Neural cell (in vitro differentiated cells): ENCODE results near the gene SLC25A13. TPM values are rescaled to one million over a fixed set of nuclear protein-coding genes. Genes with fewer than 3 reads are reported as not detected.

Source experiments
- H2AFZ ChIP-seq: fragments of 200-600, 300-800 bp; sonication (generic), shearing (Covaris generic); 2 replicates; pipeline ENCODE4 v1.6.0; 2014; ENCODE audit warnings: low read depth, mild to moderate bottlenecking, antibody characterized with exemption, low read length, moderate library complexity
- H3F3A ChIP-seq: fragments of 200-600 bp; shearing (Covaris generic); 2 replicates; pipeline ENCODE4 v1.6.1; 2016; ENCODE audit warnings: mild to moderate bottlenecking, moderate library complexity, mixed read lengths, antibody characterized with exemption, low read length; ENCODE audit not compliant: insufficient read depth, poor library complexity, severe bottlenecking
- H3K27ac ChIP-seq: fragments of 200-600, 300-800 bp; sonication (generic), shearing (Covaris generic); 2 replicates; pipeline ENCODE4 v1.5.1; 2014; ENCODE audit warnings: mild to moderate bottlenecking, low read length, moderate library complexity
- H3K27me3 ChIP-seq: fragments of 300-800, 200-600 bp; sonication (generic), shearing (Covaris generic); 2 replicates; pipeline ENCODE4 v1.6.0; 2014; ENCODE audit warnings: mild to moderate bottlenecking, low read depth, low read length, moderate library complexity; ENCODE audit not compliant: insufficient read depth
- H3K36me3 ChIP-seq: fragments of 300-800, 200-600 bp; sonication (generic), shearing (Covaris generic); 2 replicates; pipeline ENCODE4 v1.5.1; 2014; ENCODE audit warnings: mild to moderate bottlenecking, antibody characterized with exemption, low read length, moderate library complexity; ENCODE audit not compliant: insufficient read depth
- H3K4me2 ChIP-seq: fragments of 300-800, 200-600 bp; sonication (generic), shearing (Covaris generic); 2 replicates; pipeline ENCODE4 v1.6.0; 2014; ENCODE audit warnings: mild to moderate bottlenecking, low read length
- H3K4me3 ChIP-seq: fragments of 300-800, 200-600 bp; sonication (generic), shearing (Covaris generic); 2 replicates; pipeline ENCODE4 v1.5.1; 2014; ENCODE audit warnings: mild to moderate bottlenecking, low read length, moderate library complexity
- H3K79me2 ChIP-seq: fragments of 200-600 bp; shearing (Covaris generic); replicated peaks from 2 replicates; pipeline ENCODE4 v1.6.0; 2014; ENCODE audit warnings: mild to moderate bottlenecking, low read length, moderate library complexity; ENCODE audit not compliant: insufficient read depth
- H3K9ac ChIP-seq: fragments of 300-800, 200-600 bp; sonication (generic), shearing (Covaris generic); 2 replicates; pipeline ENCODE4 v1.6.1; 2016; ENCODE audit warnings: mild to moderate bottlenecking, low read length, mixed read lengths
- H3K9me2 ChIP-seq: fragments of 200-600 bp; shearing (Covaris generic); 2 replicates; pipeline ENCODE4 v1.6.1; 2016; ENCODE audit warnings: mild to moderate bottlenecking, low read length, mixed read lengths; ENCODE audit not compliant: insufficient read depth
- H3K9me3 ChIP-seq: fragments of 200-600, 300-800 bp; sonication (generic), shearing (Covaris generic); 2 replicates; pipeline ENCODE4 v1.6.1; 2016; ENCODE audit warnings: mild to moderate bottlenecking, mixed run types, low read length, moderate library complexity, mixed read lengths
- H4K20me1 ChIP-seq: fragments of 200-600 bp; shearing (Covaris generic); 2 replicates; pipeline ENCODE4 v1.6.1; 2016; ENCODE audit warnings: mild to moderate bottlenecking, mixed run types; ENCODE audit not compliant: insufficient read depth
- EP300 ChIP-seq: fragments of 450-650 bp; conservative IDR thresholded peaks from 2 replicates; pipeline ENCODE4 v1.6.1; 2014; ENCODE audit warnings: antibody characterized with exemption, mild to moderate bottlenecking, moderate library complexity; ENCODE audit not compliant: poor library complexity, severe bottlenecking
- EZH2 ChIP-seq: fragments of 200-600, 300-800 bp; shearing (Covaris generic), sonication (generic); IDR thresholded peaks from 2 replicates; pipeline ENCODE4 v1.6.1; 2014; ENCODE audit warnings: antibody characterized with exemption, low read length, borderline replicate concordance, mild to moderate bottlenecking; ENCODE audit not compliant: insufficient read depth, poor library complexity, severe bottlenecking
- MXI1 ChIP-seq: fragments of 450-650 bp; conservative IDR thresholded peaks from 2 replicates; pipeline ENCODE4 v1.6.1; 2014; ENCODE audit warnings: antibody characterized with exemption, mild to moderate bottlenecking; ENCODE audit not compliant: poor library complexity, severe bottlenecking
- POLR2AphosphoS5 ChIP-seq: IDR thresholded peaks from 2 replicates; pipeline ENCODE4 v1.6.1; 2012
- RAD21 ChIP-seq: fragments of 450-650 bp; conservative IDR thresholded peaks from 2 replicates; pipeline ENCODE4 v1.6.1; 2014; ENCODE audit warnings: antibody characterized with exemption, mild to moderate bottlenecking, moderate library complexity
- SMC3 ChIP-seq: fragments of 450-650 bp; conservative IDR thresholded peaks from 2 replicates; pipeline ENCODE4 v1.6.1; 2014; ENCODE audit warnings: antibody characterized with exemption, mild to moderate bottlenecking, moderate library complexity; ENCODE audit not compliant: poor library complexity
- TAF1 ChIP-seq: IDR thresholded peaks from 2 replicates; pipeline ENCODE4 v1.6.1; 2012; ENCODE audit warnings: low read depth
- polyA plus RNA-seq: library from polyadenylated mRNA; depleted of rRNA; stranded (reverse); fragments of >200 nt; gene quantifications from 2 replicates; pipeline ENCODE4 v1.2.3, GENCODE V29; 2014
- TF ChIP-seq, protein P1 (sequence below): IDR thresholded peaks from 2 replicates; pipeline ENCODE4 v1.6.1; 2012; ENCODE audit warnings: borderline replicate concordance
- TF ChIP-seq, protein P2 (sequence below): fragments of 450-650 bp; IDR thresholded peaks from 2 replicates; pipeline ENCODE4 v1.5.1; 2014; ENCODE audit warnings: antibody characterized with exemption, mild to moderate bottlenecking, moderate library complexity; ENCODE audit not compliant: poor library complexity, severe bottlenecking

SLC25A13 gene
- polyA plus RNA-seq, 1 donor from 2014 or later: 20.2 TPM

DNA sequence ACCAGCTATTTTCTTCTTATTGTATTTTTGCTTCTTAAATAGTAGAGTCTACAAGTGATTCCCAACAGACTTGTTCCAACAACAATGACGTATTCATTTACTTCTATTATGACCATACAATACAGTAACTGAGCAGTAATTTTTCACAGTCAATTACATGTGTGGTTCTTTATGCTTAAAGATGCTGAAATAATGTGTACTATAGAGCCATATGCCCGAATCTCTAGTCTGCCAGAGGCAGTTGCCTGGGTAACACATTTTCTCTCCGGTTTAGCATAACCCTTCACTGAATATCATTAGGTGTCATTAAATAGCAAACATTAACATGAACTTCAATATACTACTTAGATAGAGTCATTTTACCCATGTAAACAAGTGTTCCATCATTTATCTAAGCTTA, 75.0 kb downstream of the SLC25A13 start:
- Histone ChIP-seq H3F3A (peaks cover 6% of the 10 kb centered on the region), H3K27ac (peak overlapping the region; percentile 75), H3K36me3 (no peaks in the 10 kb centered on the region), H2AFZ (peak overlapping the region; percentile 23), H3K9me3 (no peaks in the 10 kb centered on the region), H3K4me2 (peak overlapping the region; percentile 67), H4K20me1 (no peaks in the 10 kb centered on the region), H3K4me3 (peak overlapping the region; percentile 41), H3K79me2 (peaks cover 15% of the 10 kb centered on the region), H3K27me3 (no peaks in the 10 kb centered on the region), H3K9ac (peak overlapping the region; percentile 41), H3K9me2 (no peaks in the 10 kb centered on the region)
- TF ChIP-seq EP300 (peak; percentile 64), EZH2 (no peak), MXI1 (no peak), POLR2AphosphoS5 (peak; percentile 48)
- TF ChIP-seq, protein P1, sequence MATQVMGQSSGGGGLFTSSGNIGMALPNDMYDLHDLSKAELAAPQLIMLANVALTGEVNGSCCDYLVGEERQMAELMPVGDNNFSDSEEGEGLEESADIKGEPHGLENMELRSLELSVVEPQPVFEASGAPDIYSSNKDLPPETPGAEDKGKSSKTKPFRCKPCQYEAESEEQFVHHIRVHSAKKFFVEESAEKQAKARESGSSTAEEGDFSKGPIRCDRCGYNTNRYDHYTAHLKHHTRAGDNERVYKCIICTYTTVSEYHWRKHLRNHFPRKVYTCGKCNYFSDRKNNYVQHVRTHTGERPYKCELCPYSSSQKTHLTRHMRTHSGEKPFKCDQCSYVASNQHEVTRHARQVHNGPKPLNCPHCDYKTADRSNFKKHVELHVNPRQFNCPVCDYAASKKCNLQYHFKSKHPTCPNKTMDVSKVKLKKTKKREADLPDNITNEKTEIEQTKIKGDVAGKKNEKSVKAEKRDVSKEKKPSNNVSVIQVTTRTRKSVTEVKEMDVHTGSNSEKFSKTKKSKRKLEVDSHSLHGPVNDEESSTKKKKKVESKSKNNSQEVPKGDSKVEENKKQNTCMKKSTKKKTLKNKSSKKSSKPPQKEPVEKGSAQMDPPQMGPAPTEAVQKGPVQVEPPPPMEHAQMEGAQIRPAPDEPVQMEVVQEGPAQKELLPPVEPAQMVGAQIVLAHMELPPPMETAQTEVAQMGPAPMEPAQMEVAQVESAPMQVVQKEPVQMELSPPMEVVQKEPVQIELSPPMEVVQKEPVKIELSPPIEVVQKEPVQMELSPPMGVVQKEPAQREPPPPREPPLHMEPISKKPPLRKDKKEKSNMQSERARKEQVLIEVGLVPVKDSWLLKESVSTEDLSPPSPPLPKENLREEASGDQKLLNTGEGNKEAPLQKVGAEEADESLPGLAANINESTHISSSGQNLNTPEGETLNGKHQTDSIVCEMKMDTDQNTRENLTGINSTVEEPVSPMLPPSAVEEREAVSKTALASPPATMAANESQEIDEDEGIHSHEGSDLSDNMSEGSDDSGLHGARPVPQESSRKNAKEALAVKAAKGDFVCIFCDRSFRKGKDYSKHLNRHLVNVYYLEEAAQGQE: peak; percentile 41

DNA sequence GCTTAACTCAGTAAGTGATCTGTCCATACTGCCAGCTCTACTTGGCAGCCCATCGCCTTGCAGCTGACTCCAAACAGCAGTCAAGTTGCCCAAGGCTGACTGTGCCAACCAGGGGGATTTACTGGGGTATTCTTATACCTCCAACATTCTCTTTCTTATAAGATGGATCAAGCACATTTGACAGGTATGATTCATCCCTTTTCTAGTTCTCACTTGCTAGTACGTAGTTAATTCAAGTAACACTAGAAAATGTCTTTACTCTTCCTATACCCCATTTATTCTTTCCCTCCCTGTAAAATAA, 77.0 kb downstream of the SLC25A13 start:
- Histone ChIP-seq H3K36me3 (no peaks in the 10 kb centered on the region), H3K27ac (no peak overlapping the region), H3K27me3 (no peaks in the 10 kb centered on the region), H2AFZ (no peak overlapping the region), H3K9ac (no peak overlapping the region), H4K20me1 (no peaks in the 10 kb centered on the region), H3K4me2 (no peak overlapping the region), H3K9me2 (no peaks in the 10 kb centered on the region), H3K9me3 (no peaks in the 10 kb centered on the region), H3F3A (peaks cover 6% of the 10 kb centered on the region), H3K79me2 (peaks cover 15% of the 10 kb centered on the region), H3K4me3 (no peak overlapping the region)
- TF ChIP-seq TAF1 (no peak), EZH2 (no peak), MXI1 (no peak), RAD21 (no peak), EP300 (no peak), POLR2AphosphoS5 (no peak), SMC3 (no peak)
- TF ChIP-seq, protein P1: no peak
- TF ChIP-seq, protein P2, sequence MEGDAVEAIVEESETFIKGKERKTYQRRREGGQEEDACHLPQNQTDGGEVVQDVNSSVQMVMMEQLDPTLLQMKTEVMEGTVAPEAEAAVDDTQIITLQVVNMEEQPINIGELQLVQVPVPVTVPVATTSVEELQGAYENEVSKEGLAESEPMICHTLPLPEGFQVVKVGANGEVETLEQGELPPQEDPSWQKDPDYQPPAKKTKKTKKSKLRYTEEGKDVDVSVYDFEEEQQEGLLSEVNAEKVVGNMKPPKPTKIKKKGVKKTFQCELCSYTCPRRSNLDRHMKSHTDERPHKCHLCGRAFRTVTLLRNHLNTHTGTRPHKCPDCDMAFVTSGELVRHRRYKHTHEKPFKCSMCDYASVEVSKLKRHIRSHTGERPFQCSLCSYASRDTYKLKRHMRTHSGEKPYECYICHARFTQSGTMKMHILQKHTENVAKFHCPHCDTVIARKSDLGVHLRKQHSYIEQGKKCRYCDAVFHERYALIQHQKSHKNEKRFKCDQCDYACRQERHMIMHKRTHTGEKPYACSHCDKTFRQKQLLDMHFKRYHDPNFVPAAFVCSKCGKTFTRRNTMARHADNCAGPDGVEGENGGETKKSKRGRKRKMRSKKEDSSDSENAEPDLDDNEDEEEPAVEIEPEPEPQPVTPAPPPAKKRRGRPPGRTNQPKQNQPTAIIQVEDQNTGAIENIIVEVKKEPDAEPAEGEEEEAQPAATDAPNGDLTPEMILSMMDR: no peak
